NT2/D1 (cell line): Measurements from ENCODE around the gene ATP8B1.

ENCODE experiments used
- YY1 ChIP-seq: IDR thresholded peaks from 2 replicates; pipeline ENCODE4 v1.6.1; 2011; ENCODE audit not compliant: insufficient read length, insufficient read depth
- ZNF274 ChIP-seq: IDR thresholded peaks from 2 replicates; pipeline ENCODE4 v1.6.1; 2011; ENCODE audit warnings: mild to moderate bottlenecking, low read depth, low read length

GRCh38 chr18:57631697-57632096, 171.4 kb downstream of the ATP8B1 start:
- no peak for TF ChIP-seq ZNF274
- no peak for TF ChIP-seq YY1
